HG03196 (cell line): ENCODE results near the gene NCKAP5.

ENCODE experiments used
- ATAC-seq: cut with Tn5 transposase; IDR thresholded peaks from one replicate; pipeline ENCODE4 v1.9.1; 2021; ENCODE audit not compliant: unreplicated experiment

NCKAP5 gene

GRCh38 chr2:133303150-133303549 is 265.1 kb downstream of the NCKAP5 start:
- no peak for ATAC-seq

GRCh38 chr2:133296401-133296800 is 271.9 kb downstream of the NCKAP5 start:
- no peak for ATAC-seq

- no peak for ATAC-seq
These were observed 274.5 kb downstream of the NCKAP5 start for GRCh38 chr2:133293544-133294353.

- no peak for ATAC-seq
These were observed 276.0 kb downstream of the NCKAP5 start for GRCh38 chr2:133292259-133292658.

- no peak for ATAC-seq
These were observed 280.6 kb downstream of the NCKAP5 start for GRCh38 chr2:133287709-133288108.

- no peak for ATAC-seq
These were observed 281.8 kb downstream of the NCKAP5 start for GRCh38 chr2:133286326-133286922.

GRCh38 chr2:133273031-133273430 is 295.2 kb downstream of the NCKAP5 start:
- ATAC-seq, result no peak

GRCh38 chr2:133271105-133271504 is 297.2 kb downstream of the NCKAP5 start:
- no peak for ATAC-seq

- no peak for ATAC-seq
These were observed 297.7 kb downstream of the NCKAP5 start for GRCh38 chr2:133270550-133270949.

GRCh38 chr2:133266926-133267590 is 301.2 kb downstream of the NCKAP5 start:
- no peak for ATAC-seq

- ATAC-seq, result no peak
These were observed 302.0 kb downstream of the NCKAP5 start for GRCh38 chr2:133266041-133266925.

- ATAC-seq, result no peak
These were observed 302.8 kb downstream of the NCKAP5 start for GRCh38 chr2:133265432-133265949.

GRCh38 chr2:133264989-133265401 is 303.3 kb downstream of the NCKAP5 start:
- no peak for ATAC-seq

- ATAC-seq, result no peak
These were observed 305.4 kb downstream of the NCKAP5 start for GRCh38 chr2:133262893-133263292.

GRCh38 chr2:133255360-133255759 is 312.9 kb downstream of the NCKAP5 start:
- ATAC-seq, result no peak

GRCh38 chr2:133253793-133254192 is 314.5 kb downstream of the NCKAP5 start:
- ATAC-seq, result no peak

GRCh38 chr2:133252780-133253355 is 315.4 kb downstream of the NCKAP5 start:
- ATAC-seq, result no peak

- ATAC-seq, result no peak
These were observed 318.9 kb downstream of the NCKAP5 start for GRCh38 chr2:133249362-133249761.

- ATAC-seq, result no peak
These were observed 320.0 kb downstream of the NCKAP5 start for GRCh38 chr2:133248264-133248663.

- ATAC-seq, result no peak
These were observed 320.6 kb downstream of the NCKAP5 start for GRCh38 chr2:133247631-133248030.

GRCh38 chr2:133241224-133241571 is 327.1 kb downstream of the NCKAP5 start:
- ATAC-seq, result no peak
